Upper lobe of right lung (tissue), 1 donor: ENCODE results near the gene ORAI1. TPM values are rescaled to one million over a fixed set of nuclear protein-coding genes. Genes with fewer than 3 reads are reported as not detected.

ENCODE experiments used
- ATAC-seq: fragments of 200-7000 bp; cut with Tn5 transposase; one replicate; pipeline ENCODE4 v1.9.1; 2020; ENCODE audit warnings: mild to moderate bottlenecking, moderate library complexity
- DNase-seq: peaks from one replicate; pipeline ENCODE4 v3.0.0-alpha.2; 2020
- H3K27ac ChIP-seq: fragments of 200-600 bp; one replicate; pipeline ENCODE4 v1.8.0; 2022
- H3K27me3 ChIP-seq: fragments of 200-600 bp; one replicate; pipeline ENCODE4 v1.8.0; 2022; ENCODE audit warnings: mild to moderate bottlenecking
- H3K36me3 ChIP-seq: fragments of 200-600 bp; one replicate; pipeline ENCODE4 v1.8.0; 2022
- H3K4me1 ChIP-seq: fragments of 200-600 bp; one replicate; pipeline ENCODE4 v1.8.0; 2022
- H3K4me3 ChIP-seq: fragments of 200-600 bp; one replicate; pipeline ENCODE4 v1.8.0; 2022; ENCODE audit warnings: mild to moderate bottlenecking
- H3K9me3 ChIP-seq: fragments of 200-600 bp; one replicate; pipeline ENCODE4 v1.8.0; 2022
- intact Hi-C: fragments of 100-400 bp; cut with DNase I; formaldehyde crosslinking; loops from one replicate; pipeline ENCODE4 v1.11.0; 2022
- total RNA-seq: library from RNA; stranded (reverse); fragmentation: NEBNext Ultra II Directional; extraction: Animal tissue kit (Norgen Biotek cat#: 25700); gene quantifications from one replicate; pipeline ENCODE4 v1.2.1, GENCODE V29; 2021
- TF ChIP-seq, protein P1 (sequence below): fragments of 200-600 bp; IDR thresholded peaks from one replicate; pipeline ENCODE4 v1.8.0; 2022; ENCODE audit warnings: antibody characterized with exemption
- donor health status: DM: no; HTN: yes; CAD: no; lungs with severe emphysema.

ORAI1 gene
- total RNA-seq, 1 donor from 2014 or later: 32.4 TPM

DNA sequence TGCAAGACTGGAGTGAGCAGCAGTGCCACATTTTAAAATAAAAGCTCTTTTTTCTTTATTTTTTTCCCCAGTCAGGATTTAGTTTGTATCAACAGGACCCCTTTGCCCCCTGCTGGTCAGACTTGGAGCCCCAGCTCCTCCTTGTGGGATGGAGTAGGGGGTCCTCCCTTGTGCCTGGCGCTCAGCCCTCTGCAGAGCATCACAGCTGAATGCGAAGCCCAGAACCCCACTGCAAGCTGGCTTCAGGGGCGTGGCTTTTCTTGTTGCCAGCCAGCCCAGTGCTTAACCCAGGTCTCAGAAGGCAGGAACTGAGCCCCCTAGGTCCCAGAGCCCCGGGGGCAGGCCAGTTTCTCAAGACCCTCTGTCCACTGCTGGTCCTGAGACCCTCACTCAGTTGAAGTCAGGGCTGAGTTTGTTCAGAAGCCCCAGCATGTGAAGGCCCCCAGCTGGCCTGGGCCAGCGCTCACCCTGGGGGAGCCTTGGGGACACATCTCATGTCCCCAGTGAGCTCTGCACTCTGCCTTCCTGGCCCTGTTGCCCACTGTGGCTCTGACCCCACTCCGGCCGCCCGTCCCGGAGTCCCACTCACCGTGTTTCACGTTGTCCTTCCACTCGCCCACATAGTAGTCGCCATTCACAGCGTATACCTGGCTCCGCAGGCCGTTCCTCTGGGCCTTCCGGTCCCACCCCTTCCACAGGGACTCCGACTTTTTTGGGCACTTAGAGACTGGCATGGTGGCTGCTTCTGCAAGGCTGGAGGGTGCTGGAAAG, 42.6 kb downstream of the ORAI1 start:
- Histone ChIP-seq H3K27ac (no peak overlapping the region), H3K36me3 (no peaks in the 10 kb centered on the region), H3K4me3 (no peak overlapping the region), H3K9me3 (no peaks in the 10 kb centered on the region), H3K4me1 (peaks cover 10% of the 10 kb centered on the region), H3K27me3 (no peaks in the 10 kb centered on the region)
- DNase-seq (no peak), ATAC-seq (no peak)
- intact Hi-C loops: no loop called here
- TF ChIP-seq, protein P1, sequence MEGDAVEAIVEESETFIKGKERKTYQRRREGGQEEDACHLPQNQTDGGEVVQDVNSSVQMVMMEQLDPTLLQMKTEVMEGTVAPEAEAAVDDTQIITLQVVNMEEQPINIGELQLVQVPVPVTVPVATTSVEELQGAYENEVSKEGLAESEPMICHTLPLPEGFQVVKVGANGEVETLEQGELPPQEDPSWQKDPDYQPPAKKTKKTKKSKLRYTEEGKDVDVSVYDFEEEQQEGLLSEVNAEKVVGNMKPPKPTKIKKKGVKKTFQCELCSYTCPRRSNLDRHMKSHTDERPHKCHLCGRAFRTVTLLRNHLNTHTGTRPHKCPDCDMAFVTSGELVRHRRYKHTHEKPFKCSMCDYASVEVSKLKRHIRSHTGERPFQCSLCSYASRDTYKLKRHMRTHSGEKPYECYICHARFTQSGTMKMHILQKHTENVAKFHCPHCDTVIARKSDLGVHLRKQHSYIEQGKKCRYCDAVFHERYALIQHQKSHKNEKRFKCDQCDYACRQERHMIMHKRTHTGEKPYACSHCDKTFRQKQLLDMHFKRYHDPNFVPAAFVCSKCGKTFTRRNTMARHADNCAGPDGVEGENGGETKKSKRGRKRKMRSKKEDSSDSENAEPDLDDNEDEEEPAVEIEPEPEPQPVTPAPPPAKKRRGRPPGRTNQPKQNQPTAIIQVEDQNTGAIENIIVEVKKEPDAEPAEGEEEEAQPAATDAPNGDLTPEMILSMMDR: peak; percentile 61

DNA sequence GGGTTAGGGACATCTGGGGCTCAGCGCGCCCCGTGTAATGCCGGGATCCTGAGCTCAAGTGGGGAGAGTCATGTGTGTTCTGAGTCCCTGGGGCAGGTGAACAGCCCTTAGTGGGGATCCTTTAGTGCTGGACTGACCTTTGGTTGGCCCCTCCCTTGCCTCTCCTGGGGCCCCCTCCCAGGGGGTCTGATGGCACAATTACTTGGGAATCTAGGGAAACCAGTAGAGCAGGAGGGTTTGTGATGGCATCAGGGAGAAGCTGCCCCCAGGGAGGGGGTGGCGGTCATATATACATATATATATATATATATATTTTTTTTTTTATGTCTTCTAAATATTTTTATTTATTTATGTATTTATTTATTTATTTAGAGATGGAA, 43.2 kb downstream of the ORAI1 start, which contains the start of gene MORN3:
Gene MORN3 (minus strand): TSS at position 134 of the 380 bp plus-strand sequence. CDS start 171 bp downstream, outside the sequence.
- DNase-seq (no peak), ATAC-seq (no peak)
- Histone ChIP-seq H3K9me3 (no peaks in the 10 kb centered on the region), H3K4me1 (peaks cover 10% of the 10 kb centered on the region), H3K36me3 (no peaks in the 10 kb centered on the region), H3K27me3 (no peaks in the 10 kb centered on the region), H3K4me3 (no peak within 1 kb of the TSS), H3K27ac (no peak within 1 kb of the TSS)
- intact Hi-C loops: no loop called here
- TF ChIP-seq, protein P1: no peak

DNA sequence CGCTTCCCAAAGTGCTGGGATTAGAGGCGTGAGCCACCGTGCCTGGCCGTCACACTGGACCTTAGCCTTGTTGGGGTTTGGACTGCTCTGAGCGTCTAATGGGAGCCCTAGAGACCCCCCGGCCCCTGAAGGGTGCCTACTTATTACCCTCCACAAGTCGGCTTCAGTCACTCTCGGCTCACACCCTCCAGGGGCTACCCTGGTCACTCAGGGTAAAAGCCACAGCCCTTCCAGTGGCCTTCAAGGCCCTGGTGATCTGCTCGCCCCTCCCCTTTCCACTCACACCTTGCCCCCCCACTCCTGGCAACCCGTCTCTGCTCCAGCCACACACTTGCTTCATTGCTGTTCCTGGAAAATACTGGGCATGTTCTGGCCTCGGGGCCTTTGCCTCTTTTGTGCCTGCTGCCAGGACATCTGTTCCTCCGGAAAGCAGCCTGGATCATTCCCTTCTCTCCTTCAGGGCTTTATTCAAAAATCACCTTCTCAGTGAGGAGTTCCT, 46.7 kb downstream of the ORAI1 start:
- Histone ChIP-seq H3K4me3 (peak overlapping the region; percentile 54), H3K36me3 (no peaks in the 10 kb centered on the region), H3K27ac (peak overlapping the region; percentile 56), H3K4me1 (peaks cover 10% of the 10 kb centered on the region), H3K27me3 (no peaks in the 10 kb centered on the region), H3K9me3 (no peaks in the 10 kb centered on the region)
- intact Hi-C loops: loop anchor here (10.0 kb wide), 1 partner anchor 178 kb away; no protein-coding TSS in a partner anchor
- DNase-seq: no peak
- TF ChIP-seq, protein P1: no peak
- ATAC-seq: peak; percentile 37

DNA sequence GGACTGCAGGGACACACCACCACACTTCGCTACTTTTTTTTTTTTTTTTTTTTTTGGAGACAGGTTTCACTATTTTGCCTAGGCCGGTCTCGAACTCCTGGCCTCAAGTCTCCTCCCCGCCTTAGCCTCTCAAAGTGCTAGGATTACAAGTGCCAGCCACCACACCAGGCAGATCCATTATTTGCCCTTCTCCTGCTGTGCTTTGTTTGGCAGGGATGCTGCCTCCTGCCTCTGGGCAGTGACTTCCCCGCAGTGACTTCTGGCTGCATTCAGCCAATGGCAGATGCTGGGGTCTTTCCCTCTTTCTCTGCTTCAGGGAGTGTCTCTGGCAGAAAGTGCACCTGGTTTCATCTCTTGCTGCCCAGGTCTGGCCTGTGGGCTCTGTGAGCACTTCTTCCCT, 49.9 kb downstream of the ORAI1 start:
- no peak overlapping the region for H3K4me3 ChIP-seq
- no peak for ATAC-seq
- TF ChIP-seq, protein P1: no peak
- H3K9me3 ChIP-seq: no peaks in the 10 kb centered on the region
- H3K27me3 ChIP-seq: no peaks in the 10 kb centered on the region
- intact Hi-C loops: loop anchor here (10.0 kb wide), 1 partner anchor 181 kb away; no protein-coding TSS in a partner anchor
- peaks cover 10% of the 10 kb centered on the region for H3K4me1 ChIP-seq
- no peaks in the 10 kb centered on the region for H3K36me3 ChIP-seq
- DNase-seq: no peak
- no peak overlapping the region for H3K27ac ChIP-seq

DNA sequence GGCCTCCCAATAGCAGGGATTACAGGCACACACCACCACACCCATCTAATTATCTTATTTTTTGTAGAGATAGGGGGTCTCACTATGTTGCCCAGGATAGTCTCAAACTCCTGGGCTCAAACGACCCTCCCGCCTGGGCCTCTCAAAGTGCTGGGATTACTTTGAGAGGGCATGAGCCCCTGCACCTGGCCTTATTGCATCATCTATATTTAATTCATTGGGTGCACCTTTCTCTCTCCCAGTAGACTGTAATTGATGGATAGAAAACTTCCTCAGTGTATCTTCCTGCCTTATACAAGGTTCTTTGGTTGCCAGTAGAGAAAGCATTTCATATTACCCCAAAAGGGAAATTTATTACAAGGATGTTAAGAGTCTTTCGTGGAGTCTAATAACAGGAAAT, 52.0 kb downstream of the ORAI1 start:
- intact Hi-C loops: loop anchor here (10.0 kb wide), 1 partner anchor 184 kb away; no protein-coding TSS in a partner anchor
- H3K4me1 ChIP-seq: peaks cover 4% of the 10 kb centered on the region
- no peak overlapping the region for H3K4me3 ChIP-seq
- DNase-seq (no peak), ATAC-seq (no peak)
- H3K36me3 ChIP-seq: no peaks in the 10 kb centered on the region
- TF ChIP-seq, protein P1: no peak
- no peaks in the 10 kb centered on the region for H3K9me3 ChIP-seq
- H3K27me3 ChIP-seq: no peaks in the 10 kb centered on the region
- H3K27ac ChIP-seq: no peak overlapping the region
